ENCODE results near the gene HIPK3.

DNA sequence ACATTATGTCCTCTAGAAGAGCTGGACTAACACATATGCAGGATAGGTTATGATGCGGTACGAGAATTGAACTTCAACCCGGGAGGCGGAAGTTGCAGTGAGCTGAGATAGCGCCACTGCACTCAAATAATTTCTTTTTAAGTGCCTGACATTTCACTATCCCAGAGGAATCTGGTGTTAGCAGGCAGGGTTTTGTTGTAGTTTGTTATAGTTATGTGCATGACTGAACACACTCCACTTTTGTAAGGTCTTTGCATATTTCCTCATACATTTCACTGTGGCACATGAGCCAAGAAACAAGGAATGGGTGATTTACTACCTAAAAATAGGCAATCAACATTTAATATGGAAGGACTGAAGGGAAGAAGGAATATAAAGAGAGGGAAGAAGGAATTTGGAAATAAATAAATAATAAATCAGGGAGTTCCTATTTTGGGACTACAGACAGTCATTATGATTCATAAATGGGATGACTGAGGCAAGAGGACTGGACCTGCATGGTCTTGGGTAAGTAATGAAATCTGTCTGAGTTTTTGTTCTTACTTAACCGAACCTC lies 8.7 kb upstream of the HIPK3 start:
- TF ChIP-seq CTCF (IDR thresholded peaks at IDR 0.05; ENCODE audit: insufficient read depth, low read length) (no peak), REST (IDR thresholded peaks at IDR 0.05; ENCODE audit: insufficient replicate concordance, low read depth) (no peak), POLR2AphosphoS5 (IDR thresholded peaks at IDR 0.05; ENCODE audit: low read depth) (no peak), GABPA (IDR thresholded peaks at IDR 0.05; ENCODE audit: low read depth) (no peak), SPI1 (IDR thresholded peaks at IDR 0.05; ENCODE audit: borderline replicate concordance, low read depth) (no peak)
